Amniotic epithelial cell (primary cell): Measurements from ENCODE around the gene POLE2.
"Not testable (repeated sequence)": the region's sequence is repeated elsewhere in the genome, so short reads cannot be mapped to it uniquely, and the experiment has no call there.

Experiments
- DNase-seq: peaks from one replicate; pipeline ENCODE4 v3.0.0-alpha.2; 2010; ENCODE audit warnings: low read depth

POLE2 gene

GRCh38 chr14:49619273-49619672 lies 68.7 kb downstream of the POLE2 start:
- DNase-seq: not testable (repeated sequence)

DNA sequence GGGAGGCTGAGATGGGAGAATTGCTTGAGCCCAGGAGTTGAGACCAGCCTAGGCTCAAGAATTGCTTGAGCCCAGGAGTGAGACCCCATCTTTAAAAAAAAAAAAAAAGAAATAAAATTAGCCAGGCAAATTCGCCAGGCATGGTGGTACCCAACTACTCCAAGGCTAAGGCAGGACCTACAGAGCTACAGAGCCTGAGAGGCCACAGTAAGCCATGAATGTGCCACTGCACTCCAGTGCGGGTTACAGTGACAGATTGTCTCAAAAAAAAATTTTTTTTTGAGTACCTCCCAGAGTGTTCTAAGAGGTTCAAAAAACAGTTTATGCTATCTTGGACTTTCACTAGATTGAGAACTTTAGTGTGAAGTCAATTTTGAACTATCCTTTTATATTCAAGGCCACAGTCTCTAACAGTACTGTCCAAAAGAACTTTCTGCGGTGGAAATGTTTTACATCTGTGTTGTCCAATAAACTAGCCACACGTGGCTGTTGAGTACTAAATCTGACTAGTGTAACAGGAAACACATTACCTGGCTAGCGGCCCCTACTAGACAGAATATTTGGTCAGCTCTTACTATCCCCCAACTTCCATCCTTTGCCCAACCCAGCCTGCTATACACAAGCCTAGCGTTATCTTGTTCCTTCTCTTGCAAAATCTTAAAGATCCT lies 70.0 kb downstream of the POLE2 start:
- DNase-seq: no peak

- peak; percentile 66 for DNase-seq
Observed at GRCh38 chr14:49615776-49616175, 72.2 kb downstream of the POLE2 start.

DNA sequence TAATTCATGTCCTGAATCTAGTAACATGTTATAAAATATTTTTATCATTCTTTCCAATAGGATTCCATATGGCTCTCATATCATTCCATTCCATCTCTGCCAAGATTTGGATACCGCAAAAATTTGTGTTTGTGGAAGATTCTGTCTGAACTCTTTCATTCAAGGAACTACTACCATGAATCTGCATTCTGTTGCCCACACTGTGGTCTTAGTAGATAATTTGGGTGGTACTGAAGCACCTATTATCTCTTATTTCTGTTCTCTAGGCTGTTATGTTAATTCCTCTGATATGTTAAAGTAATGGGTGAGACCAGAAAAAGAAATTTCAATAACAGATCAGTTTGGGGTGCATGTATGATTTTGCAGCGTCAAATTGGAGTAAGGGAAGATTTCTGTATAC lies 73.8 kb downstream of the POLE2 start:
- DNase-seq: no peak

DNA sequence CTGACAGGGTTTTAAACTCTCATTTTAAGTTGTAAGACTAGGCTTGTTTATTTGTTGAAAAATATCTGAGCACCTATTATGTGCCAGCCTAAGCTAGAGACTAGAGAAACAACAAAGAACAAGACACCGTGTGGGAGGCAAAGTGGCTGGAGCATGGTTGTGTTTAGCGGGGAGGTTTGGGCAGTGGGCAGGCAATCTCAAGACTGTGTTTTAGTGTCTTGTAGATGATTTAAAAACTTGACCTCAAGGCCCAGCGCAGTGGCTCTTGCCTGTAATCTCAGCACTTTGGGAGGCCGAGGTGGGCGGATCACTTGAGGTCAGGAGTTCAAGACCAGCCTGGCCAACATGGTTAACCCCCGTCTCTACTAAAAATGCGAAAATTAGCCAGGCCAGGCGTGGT lies 75.3 kb downstream of the POLE2 start:
- DNase-seq: peak; percentile 54

DNA sequence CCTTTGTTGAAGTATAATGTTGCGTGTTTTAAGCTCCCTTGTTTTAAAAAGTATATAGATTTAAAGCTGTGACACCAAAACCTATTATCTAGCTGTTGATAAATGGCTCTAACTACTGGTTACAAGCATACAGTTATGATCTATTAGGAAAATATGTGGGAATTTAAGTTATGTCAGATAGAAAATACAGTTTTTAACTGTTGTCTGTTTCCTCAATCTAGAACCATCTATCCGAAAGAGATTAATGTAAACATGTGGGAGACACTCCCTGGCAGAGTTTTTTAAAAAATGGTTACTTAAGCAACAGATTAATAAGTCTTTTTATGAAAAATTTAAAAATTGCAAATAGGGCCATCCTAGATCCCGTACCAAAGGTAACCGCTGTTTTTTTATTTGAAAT lies 75.8 kb downstream of the POLE2 start:
- peak; percentile 59 for DNase-seq

DNA sequence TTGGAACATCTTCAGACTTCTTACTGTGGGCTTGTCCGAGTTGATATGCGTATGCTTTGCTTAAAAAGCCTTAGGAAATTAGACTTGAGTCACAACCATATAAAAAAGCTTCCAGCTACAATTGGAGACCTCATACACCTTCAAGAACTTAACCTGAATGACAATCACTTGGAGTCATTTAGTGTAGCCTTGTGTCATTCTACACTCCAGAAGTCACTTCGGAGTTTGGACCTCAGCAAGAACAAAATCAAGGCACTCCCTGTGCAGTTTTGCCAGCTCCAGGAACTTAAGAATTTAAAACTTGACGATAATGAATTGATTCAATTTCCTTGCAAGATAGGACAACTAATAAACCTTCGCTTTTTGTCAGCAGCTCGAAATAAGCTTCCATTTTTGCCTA lies 80.4 kb downstream of the POLE2 start:
- DNase-seq: no peak

- DNase-seq: peak; percentile 78
Observed at GRCh38 chr14:49598485-49599300, 89.3 kb downstream of the POLE2 start, which contains the start of gene LRR1. TSS of gene LRR1 (plus strand) at chr14:49598940. CDS start at chr14:49599021, 81 bp downstream.

DNA sequence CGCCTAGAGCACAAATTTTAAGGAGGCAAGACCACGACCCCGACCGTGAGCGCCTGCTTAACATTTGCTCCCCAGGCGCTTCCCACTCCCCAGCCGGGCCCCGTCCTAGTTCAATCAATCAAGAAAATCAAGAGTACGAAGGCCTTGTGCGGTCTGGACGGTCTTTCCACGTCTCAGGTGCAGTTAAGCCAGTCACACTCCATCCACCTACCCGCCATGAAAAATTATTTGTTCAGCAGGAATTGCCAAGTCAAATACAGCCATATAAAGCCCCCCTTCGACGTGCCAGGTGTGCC lies 89.9 kb downstream of the POLE2 start:
- no peak for DNase-seq

DNA sequence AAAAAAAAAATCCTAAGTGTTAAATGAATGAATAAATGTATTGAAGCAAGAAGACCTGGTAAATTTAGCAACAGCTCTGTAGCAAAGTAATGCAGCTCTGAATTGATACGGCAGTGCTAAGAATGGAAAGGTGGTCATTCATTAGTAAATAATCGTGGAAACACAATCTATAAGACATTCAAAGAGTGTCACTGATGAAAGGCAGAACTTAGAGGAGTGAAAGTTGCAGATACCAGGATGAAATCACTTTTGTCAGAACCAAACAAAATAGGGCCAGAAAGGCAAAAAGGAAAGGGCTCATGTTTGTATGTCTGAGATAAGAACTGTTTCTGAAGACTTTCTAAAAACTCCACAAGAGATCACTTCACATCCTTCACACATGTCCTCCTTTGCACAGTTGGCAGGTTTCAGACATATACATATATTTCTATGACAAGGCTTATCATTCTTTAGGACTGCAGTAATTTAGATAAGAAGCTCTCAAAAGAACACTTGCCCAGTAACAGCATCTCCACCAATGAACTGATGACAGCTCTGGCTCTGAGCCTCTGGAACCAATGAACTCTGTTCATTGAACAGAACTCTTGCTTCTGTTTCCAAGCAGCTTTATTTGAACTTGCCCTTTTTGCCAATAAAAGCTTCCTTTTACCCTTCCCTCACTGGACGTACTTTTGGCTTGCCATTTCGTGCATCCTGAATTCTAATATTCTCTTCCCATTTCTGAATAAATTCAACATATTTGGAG lies 93.5 kb downstream of the POLE2 start:
- DNase-seq: peak; percentile 93
